Measurements from ENCODE around the gene PBX4. TPM values are rescaled to one million over a fixed set of nuclear protein-coding genes. Genes with fewer than 3 reads are reported as not detected.

PBX4 gene
- total and polyA plus RNA-seq, 2 of the 8 experiments (the other 6 are each of a cell fraction or from before 2014, with no cell fraction given), result 3.4 to 3.8 TPM

DNA sequence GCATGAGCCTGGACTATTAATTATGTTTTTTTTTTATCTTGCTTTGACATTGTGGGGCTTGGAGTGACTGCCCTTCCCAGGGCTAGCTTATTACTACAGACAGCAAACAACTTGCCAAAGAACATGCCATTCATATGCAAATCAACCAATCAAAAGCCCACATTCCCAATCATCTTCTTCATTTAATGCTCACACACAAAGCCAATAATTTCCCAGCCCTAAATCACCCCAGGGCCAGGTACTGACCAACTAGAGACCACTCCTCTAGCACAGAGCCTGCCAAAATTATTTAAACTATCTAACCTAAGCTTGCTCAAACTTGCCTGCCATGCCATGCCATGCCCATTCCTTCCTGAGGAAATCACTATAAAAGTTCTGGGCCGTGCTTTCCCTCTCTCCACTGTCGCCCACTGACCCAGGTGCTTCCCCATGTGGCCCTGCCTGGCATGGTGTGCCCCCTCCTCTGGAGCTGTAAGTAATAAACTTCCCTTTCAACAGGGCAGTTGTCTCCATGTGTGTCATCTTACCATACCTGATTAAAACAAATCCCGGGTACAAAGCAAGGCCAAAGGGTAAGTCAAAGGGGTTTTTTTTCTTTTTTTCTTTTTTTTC lies 15.7 kb downstream of the PBX4 start:
- H3K14ac ChIP-seq (ENCODE audit: insufficient read length), result no peak overlapping the region
- no peak overlapping the region for H2AK5ac ChIP-seq (ENCODE audit: low read depth, low read length)
- no peak overlapping the region for H2AFZ ChIP-seq (ENCODE audit: low read length)
- no peaks in the 10 kb centered on the region for H3K79me1 ChIP-seq (ENCODE audit: low read depth, low read length)
- H2BK120ac ChIP-seq (replicated peaks; ENCODE audit: low read depth, low read length), result no peak overlapping the region
- no peak overlapping the region for H3K4me3 ChIP-seq (ENCODE audit: extremely low read depth in 1 of 4, insufficient read depth in 2 of 4, low read depth in 3 of 4, low read length in 4 of 4)
- H3K56ac ChIP-seq (replicated peaks; ENCODE audit: insufficient read length, low read depth, low read length), result no peak overlapping the region
- peak overlapping the region in 1 of 2 experiments; percentile 44; a peak in 2 of 4 replicates for H3K4me2 ChIP-seq (ENCODE audit: insufficient read depth in 1 of 2, low read depth in 2 of 2, low read length in 2 of 2)
- no peak overlapping the region for H3K4ac ChIP-seq (replicated peaks; ENCODE audit: insufficient read length, low read depth, low read length)
- H2BK5ac ChIP-seq (ENCODE audit: low read depth, low read length), result peak overlapping the region; percentile 72; the same call in 1 of the 2 replicates
- no peak overlapping the region for H4K5ac ChIP-seq (ENCODE audit: insufficient read length, low read depth, low read length)
- H3K18ac ChIP-seq (ENCODE audit: extremely low read depth, low read length), result no peak overlapping the region
- 0 out of 2 replicates have a peak overlapping the region, but pooled peaks have one; percentile 21 for H2BK15ac ChIP-seq (ENCODE audit: low read length)
- no peak overlapping the region for H4K8ac ChIP-seq (ENCODE audit: extremely low read depth, insufficient read depth, low read length)
- H3K23me2 ChIP-seq (ENCODE audit: low read depth, low read length), result no peaks in the 10 kb centered on the region
- no peak for TF ChIP-seq ASH2L (IDR thresholded peaks at IDR 0.05; ENCODE audit: low read length)
- TF ChIP-seq CHD2 (IDR thresholded peaks at IDR 0.05; ENCODE audit: low read length), result no peak
- TF ChIP-seq, protein P1, sequence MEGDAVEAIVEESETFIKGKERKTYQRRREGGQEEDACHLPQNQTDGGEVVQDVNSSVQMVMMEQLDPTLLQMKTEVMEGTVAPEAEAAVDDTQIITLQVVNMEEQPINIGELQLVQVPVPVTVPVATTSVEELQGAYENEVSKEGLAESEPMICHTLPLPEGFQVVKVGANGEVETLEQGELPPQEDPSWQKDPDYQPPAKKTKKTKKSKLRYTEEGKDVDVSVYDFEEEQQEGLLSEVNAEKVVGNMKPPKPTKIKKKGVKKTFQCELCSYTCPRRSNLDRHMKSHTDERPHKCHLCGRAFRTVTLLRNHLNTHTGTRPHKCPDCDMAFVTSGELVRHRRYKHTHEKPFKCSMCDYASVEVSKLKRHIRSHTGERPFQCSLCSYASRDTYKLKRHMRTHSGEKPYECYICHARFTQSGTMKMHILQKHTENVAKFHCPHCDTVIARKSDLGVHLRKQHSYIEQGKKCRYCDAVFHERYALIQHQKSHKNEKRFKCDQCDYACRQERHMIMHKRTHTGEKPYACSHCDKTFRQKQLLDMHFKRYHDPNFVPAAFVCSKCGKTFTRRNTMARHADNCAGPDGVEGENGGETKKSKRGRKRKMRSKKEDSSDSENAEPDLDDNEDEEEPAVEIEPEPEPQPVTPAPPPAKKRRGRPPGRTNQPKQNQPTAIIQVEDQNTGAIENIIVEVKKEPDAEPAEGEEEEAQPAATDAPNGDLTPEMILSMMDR (IDR thresholded peaks at IDR 0.05; ENCODE audit: control extremely low read depth in 1 of 3, insufficient read depth in 1 of 3, low read depth in 1 of 3, low read length in 3 of 3), result no peak
- TF ChIP-seq SUZ12 (IDR thresholded peaks at IDR 0.05; ENCODE audit: low read length), result no peak
- no peak for TF ChIP-seq EP300 (IDR thresholded peaks at IDR 0.05; ENCODE audit: borderline replicate concordance in 1 of 2, low read depth in 2 of 2, low read length in 2 of 2)
- no peak for TF ChIP-seq FOSL1 (IDR thresholded peaks at IDR 0.05; ENCODE audit: insufficient read depth, low read depth, low read length)
- TF ChIP-seq RNF2 (IDR thresholded peaks at IDR 0.05; ENCODE audit: borderline replicate concordance, low read depth, low read length, missing control alignments, poor library complexity, severe bottlenecking), result no peak
- no peak for TF ChIP-seq TCF12 (IDR thresholded peaks at IDR 0.05; ENCODE audit: low read depth, low read length)
- no peak overlapping the region for H4K91ac ChIP-seq (replicated peaks; ENCODE audit: insufficient read length, low read length)
- no peaks in the 10 kb centered on the region for H3K36me3 ChIP-seq (ENCODE audit: control insufficient read depth in 2 of 4, insufficient read depth in 4 of 4, low read length in 3 of 4)
- H2BK20ac ChIP-seq (ENCODE audit: low read length), result no peak overlapping the region
- peaks cover 2 to 11% (median 4%) of the 10 kb centered on the region in 4 experiments; a peak in 6 of 7 replicates for H3K4me1 ChIP-seq (replicated peaks in 1 of 4; ENCODE audit: control insufficient read depth in 3 of 4, insufficient read depth in 4 of 4, low read length in 3 of 4)
- H3K23ac ChIP-seq (ENCODE audit: insufficient read length), result no peak overlapping the region
- CTCF ChIA-PET (ENCODE audit: partially characterized antibody), result interaction anchor here (0.7 to 2.3 kb wide), 7 partner anchors 12 to 70 kb away, joined by 3 to 14 read pairs (median 4); no protein-coding TSS in a partner anchor
- no peak overlapping the region for H3K27ac ChIP-seq (ENCODE audit: low read depth, low read length)
- H3K9ac ChIP-seq (replicated peaks in 1 of 4; ENCODE audit: extremely low read depth in 1 of 4, low read depth in 3 of 4, low read length in 3 of 4), result no peak overlapping the region
- H3K79me2 ChIP-seq (ENCODE audit: control insufficient read depth in 1 of 2, insufficient read depth in 2 of 2, low read length in 2 of 2), result no peaks in the 10 kb centered on the region
- FAIRE-seq, result peak; percentile 36
- no peaks in the 10 kb centered on the region for H4K20me1 ChIP-seq (replicated peaks in 1 of 2; ENCODE audit: control insufficient read depth in 1 of 2, insufficient read depth in 2 of 2, low read length in 2 of 2)
- no peak overlapping the region; the same call in 1 of the 2 replicates for H2BK12ac ChIP-seq (ENCODE audit: low read depth, low read length)
- WGBS, 2 experiments (ENCODE audit: extremely low coverage in 1 of 2, insufficient coverage in 1 of 2, insufficient read length in 1 of 2, insufficient replicate concordance in 2 of 2, low coverage in 1 of 2, low lambda C conversion rate in 2 of 2, missing lambda C conversion rate in 1 of 2), result 72% methylated on average over 3 of the region's 3 CpGs; no CpG with 5 or more reads in 1 of the 2 experiments
- POLR2A ChIA-PET (ENCODE audit: partially characterized antibody), result interaction anchor here (0.9 to 2.0 kb wide), 7 partner anchors 9 to 28 kb away, joined by 3 to 5 read pairs (median 3); no protein-coding TSS in a partner anchor
- H3K9me3 ChIP-seq (ENCODE audit: insufficient read depth in 2 of 2, low read depth in 1 of 2, low read length in 1 of 2), result no peaks in the 10 kb centered on the region
- H3K27me3 ChIP-seq (replicated peaks in 1 of 4; ENCODE audit: control insufficient read depth in 3 of 4, extremely low read depth in 1 of 4, insufficient read depth in 3 of 4, low read length in 3 of 4), result no peaks in the 10 kb centered on the region
- no peak for DNase-seq (ENCODE audit: low read depth in 1 of 2, low spot score in 2 of 2)
